ENCODE results near the gene CFDP1. TPM values are rescaled to one million over a fixed set of nuclear protein-coding genes. Genes with fewer than 3 reads are reported as not detected.

CFDP1 gene
- total RNA-seq, 1 experiment from 2014 or later: 77.6 TPM

- DNase-seq: no peak
- intact Hi-C loops (cut with micrococcal nuclease; ENCODE audit: unreplicated experiment): no loop called here
- BruUV-seq (replicated peaks): no TSS peak
- H3K9me3 Mint-ChIP-seq (ENCODE audit: unreplicated experiment): no peaks in the 10 kb centered on the region
- H3K36me3 Mint-ChIP-seq (ENCODE audit: insufficient read depth, unreplicated experiment): peaks cover 17% of the 10 kb centered on the region
- H3K4me3 ChIP-seq (ENCODE audit: low read depth, low read length): no peak overlapping the region
- peaks cover 24% of the 10 kb centered on the region for H3K4me1 ChIP-seq
- no peaks in the 10 kb centered on the region for H3K27me3 ChIP-seq (replicated peaks; ENCODE audit: control insufficient read depth, insufficient read depth, low read length)
- H3K4me1 Mint-ChIP-seq (ENCODE audit: low read depth, unreplicated experiment): peaks cover 37% of the 10 kb centered on the region
- ChIA-PET CTCF (interaction anchor here (0.5 kb wide), 1 partner anchor 10 kb away, joined by 3 read pairs; no protein-coding TSS in a partner anchor), POLR2A (no interaction called here)
- H3K27me3 Mint-ChIP-seq (ENCODE audit: insufficient read depth, unreplicated experiment): no peaks in the 10 kb centered on the region
- no peak overlapping the region for H3K4me3 Mint-ChIP-seq (ENCODE audit: unreplicated experiment)
- no peaks in the 10 kb centered on the region for H3K9me3 ChIP-seq
- no peaks in the 10 kb centered on the region for H3K36me3 ChIP-seq (ENCODE audit: control insufficient read depth, insufficient read depth, low read length)
- no peak overlapping the region for H3K27ac Mint-ChIP-seq (ENCODE audit: unreplicated experiment)
- TF ChIP-seq CTCF (IDR thresholded peaks at IDR 0.05; ENCODE audit: insufficient read depth in 1 of 2, low read depth in 1 of 2, low read length in 1 of 2, severe bottlenecking in 1 of 2, unreplicated experiment in 1 of 2): no peak
These were observed 92.4 kb downstream of the CFDP1 start for GRCh38 chr16:75340741-75341491.

- H3K4me1 Mint-ChIP-seq (ENCODE audit: low read depth, unreplicated experiment): peaks cover 32% of the 10 kb centered on the region
- intact Hi-C loops (cut with micrococcal nuclease; ENCODE audit: unreplicated experiment): no loop called here
- no peaks in the 10 kb centered on the region for H3K9me3 Mint-ChIP-seq (ENCODE audit: unreplicated experiment)
- no peaks in the 10 kb centered on the region for H3K27me3 ChIP-seq (replicated peaks; ENCODE audit: control insufficient read depth, insufficient read depth, low read length)
- no TSS peak for BruUV-seq (replicated peaks)
- no peak overlapping the region for H3K4me3 ChIP-seq (ENCODE audit: low read depth, low read length)
- H3K36me3 Mint-ChIP-seq (ENCODE audit: insufficient read depth, unreplicated experiment): peaks cover 26% of the 10 kb centered on the region
- no peak overlapping the region for H3K27ac Mint-ChIP-seq (ENCODE audit: unreplicated experiment)
- ChIA-PET POLR2A (no interaction called here), CTCF (no interaction called here)
- H3K9me3 ChIP-seq: no peaks in the 10 kb centered on the region
- peaks cover 19% of the 10 kb centered on the region for H3K4me1 ChIP-seq
- no peaks in the 10 kb centered on the region for H3K27me3 Mint-ChIP-seq (ENCODE audit: insufficient read depth, unreplicated experiment)
- H3K4me3 Mint-ChIP-seq (ENCODE audit: unreplicated experiment): no peak overlapping the region
- no peaks in the 10 kb centered on the region for H3K36me3 ChIP-seq (ENCODE audit: control insufficient read depth, insufficient read depth, low read length)
- no peak for DNase-seq
- TF ChIP-seq CTCF (IDR thresholded peaks at IDR 0.05; ENCODE audit: insufficient read depth in 1 of 2, low read depth in 1 of 2, low read length in 1 of 2, severe bottlenecking in 1 of 2, unreplicated experiment in 1 of 2): no peak
These were observed 95.9 kb downstream of the CFDP1 start for GRCh38 chr16:75337430-75337829.

GRCh38 chr16:75336521-75336920, 96.8 kb downstream of the CFDP1 start:
- BruUV-seq (replicated peaks): no TSS peak
- peaks cover 23% of the 10 kb centered on the region for H3K4me1 Mint-ChIP-seq (ENCODE audit: low read depth, unreplicated experiment)
- intact Hi-C loops (cut with micrococcal nuclease; ENCODE audit: unreplicated experiment): no loop called here
- H3K9me3 ChIP-seq: no peaks in the 10 kb centered on the region
- H3K4me3 ChIP-seq (ENCODE audit: low read depth, low read length): no peak overlapping the region
- ChIA-PET POLR2A (no interaction called here), CTCF (no interaction called here)
- TF ChIP-seq CTCF (IDR thresholded peaks at IDR 0.05; ENCODE audit: insufficient read depth in 1 of 2, low read depth in 1 of 2, low read length in 1 of 2, severe bottlenecking in 1 of 2, unreplicated experiment in 1 of 2): no peak
- H3K36me3 ChIP-seq (ENCODE audit: control insufficient read depth, insufficient read depth, low read length): no peaks in the 10 kb centered on the region
- no peak overlapping the region for H3K4me3 Mint-ChIP-seq (ENCODE audit: unreplicated experiment)
- H3K27me3 Mint-ChIP-seq (ENCODE audit: insufficient read depth, unreplicated experiment): no peaks in the 10 kb centered on the region
- peaks cover 26% of the 10 kb centered on the region for H3K36me3 Mint-ChIP-seq (ENCODE audit: insufficient read depth, unreplicated experiment)
- H3K27me3 ChIP-seq (replicated peaks; ENCODE audit: control insufficient read depth, insufficient read depth, low read length): no peaks in the 10 kb centered on the region
- H3K27ac Mint-ChIP-seq (ENCODE audit: unreplicated experiment): no peak overlapping the region
- peaks cover 11% of the 10 kb centered on the region for H3K4me1 ChIP-seq
- H3K9me3 Mint-ChIP-seq (ENCODE audit: unreplicated experiment): no peaks in the 10 kb centered on the region
- DNase-seq: no peak

Data from Caco-2 (cell line).